Epithelial cell of esophagus (primary cell): Measurements from ENCODE around the gene GRIK3.

Source experiments
- DNase-seq: peaks from one replicate; pipeline ENCODE4 v3.0.0; 2010; ENCODE audit warnings: low read depth
- H3K4me3 ChIP-seq: 2 replicates; pipeline ENCODE4 v1.5.1; 2011; ENCODE audit warnings: mild to moderate bottlenecking, low read length, control low read depth
- CTCF ChIP-seq: IDR thresholded peaks from 2 replicates; pipeline ENCODE4 v1.5.1; 2011; ENCODE audit warnings: low read depth, mild to moderate bottlenecking, low read length, control low read depth, inconsistent platforms; ENCODE audit not compliant: insufficient read depth; ENCODE audit errors: missing control alignments

The GRIK3 gene

GRCh38 chr1:36937371-36937770, 96.9 kb downstream of the GRIK3 start:
- no peak overlapping the region for H3K4me3 ChIP-seq
- TF ChIP-seq CTCF: no peak
- DNase-seq: no peak

- TF ChIP-seq CTCF: no peak
- H3K4me3 ChIP-seq: no peak overlapping the region
- DNase-seq: no peak
Observed at GRCh38 chr1:36934061-36934460, 100.3 kb downstream of the GRIK3 start.

GRCh38 chr1:36927826-36928225, 106.5 kb downstream of the GRIK3 start:
- TF ChIP-seq CTCF: no peak
- no peak overlapping the region for H3K4me3 ChIP-seq
- DNase-seq: no peak

- no peak overlapping the region for H3K4me3 ChIP-seq
- TF ChIP-seq CTCF: no peak
- no peak for DNase-seq
Observed at GRCh38 chr1:36925251-36925650, 109.1 kb downstream of the GRIK3 start.

GRCh38 chr1:36924282-36924811, 110.0 kb downstream of the GRIK3 start:
- DNase-seq: peak; percentile 26
- H3K4me3 ChIP-seq: no peak overlapping the region
- TF ChIP-seq CTCF: no peak

- no peak overlapping the region for H3K4me3 ChIP-seq
- no peak for TF ChIP-seq CTCF
- no peak for DNase-seq
Observed at GRCh38 chr1:36922593-36923426, 111.5 kb downstream of the GRIK3 start.

- H3K4me3 ChIP-seq: no peak overlapping the region
- DNase-seq: no peak
- no peak for TF ChIP-seq CTCF
Observed at GRCh38 chr1:36922071-36922470, 112.2 kb downstream of the GRIK3 start.
